HCT116 (cell line): Measurements from ENCODE around the gene TM6SF1. TPM values are rescaled to one million over a fixed set of nuclear protein-coding genes. Genes with fewer than 3 reads are reported as not detected.

ENCODE experiments used
- ATAC-seq: fragments of 200-7000 bp; cut with Tn5 transposase; 2 replicates; pipeline ENCODE4 v1.9.1; 2020; ENCODE audit warnings: mild to moderate bottlenecking, moderate library complexity
- BruUV-seq: library from RNA; stranded (reverse); fragments of 400-500 nt; replicated peaks from 2 replicates; lab custom pipeline; 2021; lab: Mats Ljungman, UMichigan
- CTCF ChIA-PET: fragments of 300-600 bp; sonication (Branson Sonifier 250); formaldehyde crosslinking; loops from one replicate; lab custom pipeline; 2021; ENCODE audit warnings: antibody characterized with exemption; lab: Charles Lee
- POLR2A ChIA-PET: fragments of 300-600, 350-600 bp; sonication (Branson Sonifier 250); formaldehyde crosslinking; loops from one replicate; lab custom pipeline; 2021; ENCODE audit warnings: antibody characterized with exemption; lab: Charles Lee
- RAD21 ChIA-PET, 2 experiments: fragments of 300-600 bp; sonication (Branson Sonifier 250); formaldehyde crosslinking; loops; one replicate each; lab custom pipeline; 2023; ENCODE audit warnings: low total read pairs in 2 of 2; ENCODE audit not compliant: uncharacterized antibody in 2 of 2, unreplicated experiment in 2 of 2, low non-redundant PET in 1 of 2; lab: Charles Lee
- DNase-seq: peaks from one replicate; pipeline ENCODE4 v3.0.0-alpha.2; 2010; ENCODE audit warnings: low read depth, low spot score
- H2AFZ ChIP-seq: fragments of 200-600 bp; shearing (Covaris generic), sonication (generic); 2 replicates; pipeline ENCODE4 v1.6.1; 2017; ENCODE audit warnings: low read depth, mixed run types, mixed read lengths, antibody characterized with exemption, low read length; ENCODE audit not compliant: poor library complexity, severe bottlenecking
- H3K27ac ChIP-seq: 2 replicates; pipeline ENCODE4 v1.5.1; 2012; ENCODE audit warnings: low read depth, low read length
- H3K27me3 ChIP-seq: fragments of 200-600 bp; sonication (generic); 2 replicates; pipeline ENCODE4 v1.6.1; 2016; ENCODE audit warnings: mixed run types, low read length, mixed read lengths; ENCODE audit not compliant: insufficient read depth
- H3K36me3 ChIP-seq, 2 experiments: fragments of 200-500 bp in 1 of 2; fragments of 200-600 bp in 1 of 2; sonication (Bioruptor generic) in 1 of 2; sonication (generic) in 1 of 2; 2 replicates each; pipeline versions ENCODE4 v1.5.1 to v1.6.1; 2014 to 2016; ENCODE audit warnings: low read length in 2 of 2, inconsistent platforms in 1 of 2, mixed read lengths in 1 of 2, mixed run types in 1 of 2; ENCODE audit not compliant: insufficient read depth in 2 of 2, control insufficient read depth in 1 of 2
- H3K4me1 ChIP-seq, 2 experiments: fragments of 200-600 bp in 1 of 2; sonication (generic) in 1 of 2; 2 replicates each; pipeline versions ENCODE4 v1.5.1 to v1.6.1; 2012 to 2017; ENCODE audit warnings: low read length in 2 of 2, inconsistent platforms in 1 of 2, mild to moderate bottlenecking in 1 of 2, mixed read lengths in 1 of 2, mixed run types in 1 of 2, moderate library complexity in 1 of 2; ENCODE audit not compliant: insufficient read depth in 2 of 2, control insufficient read depth in 1 of 2
- H3K4me2 ChIP-seq: fragments of 200-600 bp; sonication (generic); 2 replicates; pipeline ENCODE4 v1.6.1; 2017; ENCODE audit warnings: mixed run types, low read length, mixed read lengths
- H3K4me3 ChIP-seq, 2 experiments: fragments of 200-600 bp in 1 of 2; sonication (generic) in 1 of 2; replicated peaks in 1 of 2; 2 replicates each; pipeline ENCODE4 v1.5.1; 2011 to 2016; ENCODE audit warnings: low read length in 2 of 2, control low read depth in 1 of 2, low read depth in 1 of 2, mild to moderate bottlenecking in 1 of 2, mixed read lengths in 1 of 2, mixed run types in 1 of 2
- H3K79me2 ChIP-seq: fragments of 200-600 bp; sonication (generic); 2 replicates; pipeline ENCODE4 v1.6.1; 2017; ENCODE audit warnings: mild to moderate bottlenecking, mixed run types, low read length, moderate library complexity, mixed read lengths; ENCODE audit not compliant: insufficient read depth
- H3K9ac ChIP-seq: fragments of 200-600 bp; sonication (generic); 2 replicates; pipeline ENCODE4 v1.6.1; 2016; ENCODE audit warnings: low read length, mixed read lengths
- H3K9me2 ChIP-seq: fragments of 200-600 bp; sonication (generic), shearing (Covaris generic); 2 replicates; pipeline ENCODE4 v1.6.1; 2017; ENCODE audit warnings: mixed run types, mild to moderate bottlenecking, moderate library complexity; ENCODE audit not compliant: insufficient read depth
- H3K9me3 ChIP-seq, 2 experiments: fragments of 200-500 bp in 1 of 2; fragments of 200-600 bp in 1 of 2; sonication (Bioruptor generic) in 1 of 2; sonication (generic) in 1 of 2; 2 replicates each; pipeline ENCODE4 v1.6.1; 2014 to 2017; ENCODE audit warnings: low read length in 2 of 2, mixed read lengths in 2 of 2, inconsistent platforms in 1 of 2, low read depth in 1 of 2, mild to moderate bottlenecking in 1 of 2, mixed run types in 1 of 2, moderate library complexity in 1 of 2; ENCODE audit not compliant: control insufficient read depth in 1 of 2, insufficient read depth in 1 of 2
- H4K20me1 ChIP-seq: fragments of 200-600 bp; sonication (generic), shearing (Covaris generic); 2 replicates; pipeline ENCODE4 v1.6.1; 2017; ENCODE audit warnings: mixed run types, mild to moderate bottlenecking, moderate library complexity; ENCODE audit not compliant: insufficient read depth
- CBX3 ChIP-seq: IDR thresholded peaks from 2 replicates; pipeline ENCODE4 v1.6.1; 2012; ENCODE audit warnings: low read depth
- ELF1 ChIP-seq: IDR thresholded peaks from 2 replicates; pipeline ENCODE4 v1.6.1; 2012; ENCODE audit warnings: low read depth, borderline replicate concordance
- EZH2 ChIP-seq: fragments of 200-600 bp; sonication (generic); IDR thresholded peaks from 2 replicates; pipeline ENCODE4 v1.6.1; 2017; ENCODE audit warnings: antibody characterized with exemption, mixed run types
- EZH2phosphoT487 ChIP-seq: fragments of 200-600 bp; IDR thresholded peaks from 2 replicates; pipeline ENCODE4 v1.6.1; 2018; ENCODE audit warnings: antibody characterized with exemption, borderline replicate concordance
- FOSL1 ChIP-seq: IDR thresholded peaks from 2 replicates; pipeline ENCODE4 v1.6.1; 2012; ENCODE audit warnings: low read depth
- JUND ChIP-seq: IDR thresholded peaks from 2 replicates; pipeline ENCODE4 v1.6.1; 2012
- POLR2A ChIP-seq: IDR thresholded peaks from 2 replicates; pipeline ENCODE4 v1.7.0; 2011; ENCODE audit warnings: borderline replicate concordance; ENCODE audit not compliant: insufficient read depth, insufficient read length; ENCODE audit errors: extremely low read depth
- RAD21 ChIP-seq: IDR thresholded peaks from 2 replicates; pipeline ENCODE4 v1.6.1; 2012; ENCODE audit warnings: low read depth, mild to moderate bottlenecking
- SIN3A ChIP-seq: IDR thresholded peaks from 2 replicates; pipeline ENCODE4 v1.6.1; 2012; ENCODE audit warnings: low read depth
- SP1 ChIP-seq: IDR thresholded peaks from 2 replicates; pipeline ENCODE4 v1.6.1; 2012; ENCODE audit warnings: low read depth
- YY1 ChIP-seq: IDR thresholded peaks from 2 replicates; pipeline ENCODE4 v1.6.1; 2011; ENCODE audit warnings: low read length, low read depth, moderate library complexity, mild to moderate bottlenecking; ENCODE audit not compliant: insufficient replicate concordance; ENCODE audit errors: extremely low read depth
- ZFX ChIP-seq: fragments of 450-650 bp; IDR thresholded peaks from 2 replicates; pipeline ENCODE4 v1.6.1; 2017
- intact Hi-C: fragments of 100-400 bp; cut with micrococcal nuclease; formaldehyde crosslinking; loops from 2 replicates; pipeline ENCODE4 v1.10.0; 2022
- total RNA-seq: library from RNA; stranded (reverse); gene quantifications from one replicate; pipeline ENCODE4 v1.2.1, GENCODE V29; 2021; ENCODE audit not compliant: unreplicated experiment
- TF ChIP-seq, protein P1 (sequence below): IDR thresholded peaks from 2 replicates; pipeline ENCODE4 v1.6.1; 2012
- TF ChIP-seq, protein P2 (sequence below): IDR thresholded peaks from 2 replicates; pipeline ENCODE4 v1.6.1; 2011; ENCODE audit warnings: mild to moderate bottlenecking, low read length, moderate library complexity; ENCODE audit not compliant: insufficient replicate concordance; ENCODE audit errors: extremely low read depth
- TF ChIP-seq, protein P3 (sequence below): IDR thresholded peaks from 2 replicates; pipeline ENCODE4 v1.6.1; 2012; ENCODE audit warnings: low read depth

The TM6SF1 gene
- total RNA-seq, 1 experiment from 2014 or later, result not detected

DNA sequence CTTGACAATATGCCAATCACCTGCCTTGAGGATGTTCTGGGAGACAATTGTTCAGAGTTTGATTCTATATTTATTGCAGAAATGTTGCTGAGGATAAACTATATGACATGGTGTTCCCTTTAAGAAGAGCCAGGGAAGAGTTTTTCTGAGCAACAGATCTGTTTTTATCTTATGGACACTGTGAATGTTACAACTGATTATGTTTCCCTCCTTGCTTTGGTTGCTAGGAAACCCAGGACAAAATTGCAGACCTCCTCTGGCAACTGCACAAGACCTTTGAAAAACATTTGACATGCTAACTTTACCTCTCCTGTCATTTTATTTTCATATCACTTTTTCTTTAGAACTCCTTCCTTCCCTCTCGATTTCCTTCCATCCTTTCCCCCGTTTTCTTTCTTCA lies 8.2 kb upstream of the TM6SF1 start:
- H3K9ac ChIP-seq, result no peak overlapping the region
- no TSS peak for BruUV-seq
- H2AFZ ChIP-seq, result no peak overlapping the region
- ATAC-seq (no peak), DNase-seq (no peak)
- H3K4me2 ChIP-seq, result no peak overlapping the region
- no peak overlapping the region for H3K27ac ChIP-seq
- H3K4me3 ChIP-seq, result no peak overlapping the region
- CTCF ChIA-PET, result no interaction called here
- H3K27me3 ChIP-seq, result no peaks in the 10 kb centered on the region; the same call in 1 of the 2 replicates
- H3K79me2 ChIP-seq, result no peaks in the 10 kb centered on the region
- intact Hi-C loops, result no loop called here
- RAD21 ChIA-PET, result no interaction called here
- no peaks in the 10 kb centered on the region for H3K4me1 ChIP-seq
- H3K9me3 ChIP-seq, result no peaks in the 10 kb centered on the region
- POLR2A ChIA-PET, result no interaction called here
- H3K36me3 ChIP-seq, result no peaks in the 10 kb centered on the region
- H3K9me2 ChIP-seq, result no peaks in the 10 kb centered on the region
- no peaks in the 10 kb centered on the region for H4K20me1 ChIP-seq
- TF ChIP-seq EZH2 (no peak), POLR2A (no peak)
- TF ChIP-seq, protein P1, sequence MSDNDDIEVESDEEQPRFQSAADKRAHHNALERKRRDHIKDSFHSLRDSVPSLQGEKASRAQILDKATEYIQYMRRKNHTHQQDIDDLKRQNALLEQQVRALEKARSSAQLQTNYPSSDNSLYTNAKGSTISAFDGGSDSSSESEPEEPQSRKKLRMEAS, result no peak

DNA sequence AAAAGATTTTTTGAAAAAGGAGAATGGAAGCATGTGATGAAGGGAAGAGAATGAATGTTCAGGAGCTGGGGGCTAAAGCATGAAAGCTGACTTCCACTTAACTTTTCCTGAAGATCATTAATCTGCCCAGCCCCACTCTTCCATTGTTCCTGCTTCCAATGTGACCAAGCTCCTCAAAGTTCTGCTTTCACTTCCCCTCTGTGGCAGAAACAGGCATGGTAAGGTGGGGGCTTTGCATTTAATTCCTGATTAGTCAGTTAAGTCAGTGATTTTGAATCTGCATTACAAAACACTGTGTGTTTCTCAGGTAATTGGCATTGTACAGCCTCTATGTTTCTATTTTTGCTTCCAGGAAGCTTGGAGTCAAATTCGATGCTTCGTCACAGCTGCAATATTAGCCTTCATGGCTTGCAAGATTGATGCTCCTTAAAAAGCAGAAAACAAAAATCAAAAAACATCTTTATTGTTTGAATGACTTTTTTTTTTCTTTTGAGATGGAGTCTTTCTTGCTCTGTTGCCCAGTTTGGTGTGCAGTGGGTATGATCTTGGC lies 7.3 kb upstream of the TM6SF1 start:
- CTCF ChIA-PET, result no interaction called here
- intact Hi-C loops, result no loop called here
- BruUV-seq, result no TSS peak
- TF ChIP-seq ELF1 (no peak), JUND (no peak), CBX3 (no peak), FOSL1 (no peak), SIN3A (no peak), POLR2A (no peak), YY1 (no peak), ZFX (no peak), RAD21 (no peak), SP1 (no peak), EZH2phosphoT487 (no peak), EZH2 (no peak)
- TF ChIP-seq, protein P2, sequence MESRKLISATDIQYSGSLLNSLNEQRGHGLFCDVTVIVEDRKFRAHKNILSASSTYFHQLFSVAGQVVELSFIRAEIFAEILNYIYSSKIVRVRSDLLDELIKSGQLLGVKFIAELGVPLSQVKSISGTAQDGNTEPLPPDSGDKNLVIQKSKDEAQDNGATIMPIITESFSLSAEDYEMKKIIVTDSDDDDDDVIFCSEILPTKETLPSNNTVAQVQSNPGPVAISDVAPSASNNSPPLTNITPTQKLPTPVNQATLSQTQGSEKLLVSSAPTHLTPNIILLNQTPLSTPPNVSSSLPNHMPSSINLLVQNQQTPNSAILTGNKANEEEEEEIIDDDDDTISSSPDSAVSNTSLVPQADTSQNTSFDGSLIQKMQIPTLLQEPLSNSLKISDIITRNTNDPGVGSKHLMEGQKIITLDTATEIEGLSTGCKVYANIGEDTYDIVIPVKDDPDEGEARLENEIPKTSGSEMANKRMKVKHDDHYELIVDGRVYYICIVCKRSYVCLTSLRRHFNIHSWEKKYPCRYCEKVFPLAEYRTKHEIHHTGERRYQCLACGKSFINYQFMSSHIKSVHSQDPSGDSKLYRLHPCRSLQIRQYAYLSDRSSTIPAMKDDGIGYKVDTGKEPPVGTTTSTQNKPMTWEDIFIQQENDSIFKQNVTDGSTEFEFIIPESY, result no peak
- TF ChIP-seq, protein P1, result no peak
- TF ChIP-seq, protein P3, sequence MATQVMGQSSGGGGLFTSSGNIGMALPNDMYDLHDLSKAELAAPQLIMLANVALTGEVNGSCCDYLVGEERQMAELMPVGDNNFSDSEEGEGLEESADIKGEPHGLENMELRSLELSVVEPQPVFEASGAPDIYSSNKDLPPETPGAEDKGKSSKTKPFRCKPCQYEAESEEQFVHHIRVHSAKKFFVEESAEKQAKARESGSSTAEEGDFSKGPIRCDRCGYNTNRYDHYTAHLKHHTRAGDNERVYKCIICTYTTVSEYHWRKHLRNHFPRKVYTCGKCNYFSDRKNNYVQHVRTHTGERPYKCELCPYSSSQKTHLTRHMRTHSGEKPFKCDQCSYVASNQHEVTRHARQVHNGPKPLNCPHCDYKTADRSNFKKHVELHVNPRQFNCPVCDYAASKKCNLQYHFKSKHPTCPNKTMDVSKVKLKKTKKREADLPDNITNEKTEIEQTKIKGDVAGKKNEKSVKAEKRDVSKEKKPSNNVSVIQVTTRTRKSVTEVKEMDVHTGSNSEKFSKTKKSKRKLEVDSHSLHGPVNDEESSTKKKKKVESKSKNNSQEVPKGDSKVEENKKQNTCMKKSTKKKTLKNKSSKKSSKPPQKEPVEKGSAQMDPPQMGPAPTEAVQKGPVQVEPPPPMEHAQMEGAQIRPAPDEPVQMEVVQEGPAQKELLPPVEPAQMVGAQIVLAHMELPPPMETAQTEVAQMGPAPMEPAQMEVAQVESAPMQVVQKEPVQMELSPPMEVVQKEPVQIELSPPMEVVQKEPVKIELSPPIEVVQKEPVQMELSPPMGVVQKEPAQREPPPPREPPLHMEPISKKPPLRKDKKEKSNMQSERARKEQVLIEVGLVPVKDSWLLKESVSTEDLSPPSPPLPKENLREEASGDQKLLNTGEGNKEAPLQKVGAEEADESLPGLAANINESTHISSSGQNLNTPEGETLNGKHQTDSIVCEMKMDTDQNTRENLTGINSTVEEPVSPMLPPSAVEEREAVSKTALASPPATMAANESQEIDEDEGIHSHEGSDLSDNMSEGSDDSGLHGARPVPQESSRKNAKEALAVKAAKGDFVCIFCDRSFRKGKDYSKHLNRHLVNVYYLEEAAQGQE, result no peak

More for the DNA sequence above, 7.3 kb upstream of the TM6SF1 start:
- no peaks in the 10 kb centered on the region for H3K4me1 ChIP-seq
- H3K4me3 ChIP-seq, result no peak overlapping the region
- H4K20me1 ChIP-seq, result no peaks in the 10 kb centered on the region
- no peak overlapping the region for H3K4me2 ChIP-seq
- ATAC-seq (no peak), DNase-seq (no peak)
- H3K79me2 ChIP-seq, result no peaks in the 10 kb centered on the region
- H2AFZ ChIP-seq, result no peak overlapping the region
- H3K27me3 ChIP-seq, result no peaks in the 10 kb centered on the region; the same call in 1 of the 2 replicates
- ChIA-PET POLR2A (no interaction called here), RAD21 (no interaction called here)
- H3K27ac ChIP-seq, result no peak overlapping the region
- no peak overlapping the region for H3K9ac ChIP-seq
- H3K9me3 ChIP-seq, result no peaks in the 10 kb centered on the region
- no peaks in the 10 kb centered on the region for H3K36me3 ChIP-seq
- no peaks in the 10 kb centered on the region for H3K9me2 ChIP-seq
